ENCODE measurements around the gene TMEM254.
"Not testable (repeated sequence)": the region's sequence is repeated elsewhere in the genome, so short reads cannot be mapped to it uniquely, and the experiment has no call there.

Gene TMEM254

DNA sequence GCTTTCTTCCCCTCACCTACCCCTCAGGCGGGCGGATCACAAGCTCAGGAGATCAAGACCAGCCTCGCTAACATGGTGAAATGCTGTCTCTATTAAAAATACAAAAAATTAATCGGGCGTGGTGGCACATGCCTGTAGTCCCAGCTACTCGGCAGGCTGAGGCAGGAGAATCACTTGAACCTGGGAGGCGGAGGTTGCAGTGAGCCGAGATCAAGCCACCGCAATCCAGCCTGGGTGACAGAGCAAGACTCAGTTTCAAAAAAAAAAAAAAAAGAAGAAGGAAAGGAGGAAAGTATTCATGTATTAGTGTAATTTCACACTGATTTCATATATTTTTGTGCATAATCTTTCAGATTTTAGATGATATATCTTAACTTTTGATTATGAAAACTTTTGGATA is 55.2 kb downstream of the TMEM254 start:
- not testable (repeated sequence) for DNase-seq

- DNase-seq: no peak
Observed at GRCh38 chr10:80136134-80136571, 57.7 kb downstream of the TMEM254 start.

GRCh38 chr10:80137031-80137862 is 58.8 kb downstream of the TMEM254 start:
- no peak for DNase-seq

- DNase-seq: no peak
Observed at GRCh38 chr10:80137920-80138319, 59.5 kb downstream of the TMEM254 start.

DNA sequence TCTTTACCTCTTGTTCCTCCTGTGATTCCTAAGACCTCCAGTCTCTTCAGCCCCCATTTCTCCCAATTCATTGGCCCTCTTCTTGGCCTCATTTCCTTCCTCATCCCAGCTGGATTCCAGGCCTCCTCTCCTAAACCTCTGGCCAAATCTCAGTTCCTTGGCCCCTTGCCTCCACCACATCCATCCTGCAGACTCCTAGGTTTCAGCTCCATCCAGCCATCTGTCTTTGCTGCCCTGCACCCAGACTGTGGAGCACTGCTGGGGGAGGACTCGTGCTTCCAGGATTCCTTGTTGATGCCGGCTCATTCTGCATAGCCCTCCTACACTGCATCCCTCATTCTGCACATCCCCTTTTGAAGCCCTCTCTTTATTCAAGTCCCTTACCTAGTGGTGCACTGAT is 60.8 kb downstream of the TMEM254 start:
- DNase-seq: no peak

GRCh38 chr10:80140251-80140650 is 61.8 kb downstream of the TMEM254 start:
- DNase-seq: no peak

DNA sequence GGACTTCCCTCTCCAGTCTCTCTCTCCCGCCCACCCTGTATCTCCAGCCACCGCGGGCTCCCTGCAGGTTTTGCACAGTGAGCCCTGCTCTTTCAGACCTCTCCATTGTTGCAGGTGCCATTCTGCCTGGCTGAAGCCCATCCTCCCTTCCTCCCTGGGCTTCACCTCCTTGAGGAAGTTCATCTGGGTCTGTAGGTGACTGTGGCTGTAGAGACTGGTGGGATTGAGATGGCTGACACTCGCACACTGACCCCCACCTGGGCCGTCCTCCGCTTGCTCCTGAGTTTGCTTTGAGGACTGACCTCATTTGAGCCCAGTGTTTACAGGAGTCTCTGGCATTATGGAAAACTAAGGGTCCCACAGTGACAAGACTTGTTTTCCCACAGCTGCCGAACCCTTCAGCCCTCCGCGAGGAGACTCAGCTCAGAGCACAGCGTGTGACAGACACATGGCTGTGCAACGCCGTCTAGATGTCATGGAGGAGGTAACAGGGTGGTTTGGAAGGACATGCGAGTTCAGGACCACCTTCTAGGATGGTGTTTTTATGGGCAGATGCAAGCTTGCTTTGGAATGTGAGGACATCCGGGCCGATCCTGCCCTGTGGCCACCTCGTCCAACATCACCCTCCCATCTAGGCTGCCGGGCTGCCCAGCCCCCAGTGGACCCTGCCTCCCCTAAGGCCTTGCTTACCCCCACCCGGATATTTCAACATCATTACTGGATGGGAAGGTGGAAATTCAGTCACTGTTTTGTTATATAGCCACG is 63.4 kb downstream of the TMEM254 start:
- no peak for DNase-seq
